Measurements from ENCODE around the gene MAB21L4. TPM values are rescaled to one million over a fixed set of nuclear protein-coding genes. Genes with fewer than 3 reads are reported as not detected.

MAB21L4 gene
- polyA plus RNA-seq, 2 of the 4 experiments (the other 2 are of a cell fraction) = not detected

DNA sequence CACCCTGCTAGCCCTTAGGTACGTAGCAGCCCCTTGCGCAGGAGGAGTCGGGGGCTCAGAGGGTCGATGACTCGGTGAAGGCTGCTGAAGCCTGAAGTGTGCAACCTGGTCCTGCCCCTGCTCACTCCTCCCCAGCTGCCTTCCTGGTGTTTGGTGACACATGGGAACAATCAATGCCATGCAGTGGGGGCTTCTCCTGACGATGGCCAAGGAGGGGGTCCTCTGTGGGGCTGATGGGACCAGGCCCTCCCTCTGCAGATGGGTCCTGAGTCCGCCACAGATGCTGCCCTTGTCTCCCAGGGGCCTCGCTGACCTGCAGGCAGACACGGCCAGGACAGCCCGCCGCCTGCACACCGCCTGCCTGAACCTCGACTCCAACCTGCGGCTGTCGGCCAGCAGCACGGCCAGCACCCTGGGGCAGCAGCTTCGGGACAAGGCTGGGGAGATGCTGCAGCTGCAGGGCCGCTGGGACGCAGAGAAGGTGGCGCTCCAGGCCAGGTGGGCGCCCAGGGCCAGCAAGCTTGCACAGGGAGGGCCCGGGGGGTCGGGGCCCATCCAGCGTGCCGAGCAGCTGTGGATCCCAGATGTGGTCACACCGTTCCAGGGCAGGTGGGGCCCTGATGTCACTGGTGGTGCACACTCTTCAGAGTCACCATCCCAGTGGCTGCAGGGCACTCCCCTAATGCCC is 34.8 kb upstream of the MAB21L4 start:
- POLR2A ChIA-PET = no interaction called here
- DNase-seq (ENCODE audit: low read depth in 1 of 2, low spot score in 1 of 2) (no peak), FAIRE-seq (no peak), ATAC-seq (no peak)
- Histone ChIP-seq H3K9me3 (no peaks in the 10 kb centered on the region), H3K4me1 (no peaks in the 10 kb centered on the region), H3K4me3 (no peak overlapping the region), H3K27ac (no peak overlapping the region), H3K4me2 (no peak overlapping the region)
- TF ChIP-seq EHF (CRISPR knock-in tag; IDR thresholded peaks at IDR 0.05) (no peak), RFX5 (IDR thresholded peaks at IDR 0.05) (no peak), ZNF302 (CRISPR knock-in tag; IDR thresholded peaks at IDR 0.05) (no peak), POLR2AphosphoS2 (conservative IDR thresholded peaks at IDR 0.05; ENCODE audit: low read length) (no peak), JUN (IDR thresholded peaks at IDR 0.05) (no peak), CBX2 (IDR thresholded peaks at IDR 0.05; ENCODE audit: borderline replicate concordance, low read depth) (no peak), NR3C1 (IDR thresholded peaks at IDR 0.05) (no peak), PHF8 (IDR thresholded peaks at IDR 0.05; ENCODE audit: borderline replicate concordance, low read depth) (no peak), EHMT2 (IDR thresholded peaks at IDR 0.05; ENCODE audit: low read depth) (no peak)
- 69% methylated on average over 11 of the region's 26 CpGs for WGBS (ENCODE audit: missing lambda C conversion rate)
- CTCF ChIA-PET = interaction anchor here (1.2 to 1.4 kb wide), 2 partner anchors 32 to 79 kb away, joined by 3 read pairs; no protein-coding TSS in a partner anchor

- DNase-seq (ENCODE audit: low read depth in 1 of 2, low spot score in 1 of 2) (no peak), FAIRE-seq (no peak), ATAC-seq (no peak)
- Histone ChIP-seq H3K27ac (no peak overlapping the region), H3K4me2 (no peak overlapping the region), H3K4me3 (no peak overlapping the region), H3K9me3 (no peaks in the 10 kb centered on the region), H3K4me1 (no peaks in the 10 kb centered on the region)
- ChIA-PET CTCF (interaction anchor here (1.0 kb wide), 1 partner anchor 58 kb away, joined by 3 read pairs; no protein-coding TSS in a partner anchor), POLR2A (no interaction called here)
- no peak for TF ChIP-seq CEBPB (IDR thresholded peaks at IDR 0.05)
- no peak for TF ChIP-seq NPAS2 (CRISPR knock-in tag; IDR thresholded peaks at IDR 0.05; ENCODE audit: borderline replicate concordance)
- TF ChIP-seq EP300 (IDR thresholded peaks at IDR 0.05) = no peak
- no peak for TF ChIP-seq CBX8 (IDR thresholded peaks at IDR 0.05)
- TF ChIP-seq RCOR1 (IDR thresholded peaks at IDR 0.05; ENCODE audit: low read depth, low read length) = no peak
- no peak for TF ChIP-seq FOSB (CRISPR knock-in tag; IDR thresholded peaks at IDR 0.05)
- TF ChIP-seq ELK1 (IDR thresholded peaks at IDR 0.05; ENCODE audit: low read depth, low read length) = no peak
- no peak for TF ChIP-seq POLR2AphosphoS2 (conservative IDR thresholded peaks at IDR 0.05; ENCODE audit: low read length)
- WGBS (ENCODE audit: missing lambda C conversion rate) = 72% methylated on average over 8 of the region's 12 CpGs
Observed at GRCh38 chr2:240930096-240930630, 34.2 kb upstream of the MAB21L4 start.

DNA sequence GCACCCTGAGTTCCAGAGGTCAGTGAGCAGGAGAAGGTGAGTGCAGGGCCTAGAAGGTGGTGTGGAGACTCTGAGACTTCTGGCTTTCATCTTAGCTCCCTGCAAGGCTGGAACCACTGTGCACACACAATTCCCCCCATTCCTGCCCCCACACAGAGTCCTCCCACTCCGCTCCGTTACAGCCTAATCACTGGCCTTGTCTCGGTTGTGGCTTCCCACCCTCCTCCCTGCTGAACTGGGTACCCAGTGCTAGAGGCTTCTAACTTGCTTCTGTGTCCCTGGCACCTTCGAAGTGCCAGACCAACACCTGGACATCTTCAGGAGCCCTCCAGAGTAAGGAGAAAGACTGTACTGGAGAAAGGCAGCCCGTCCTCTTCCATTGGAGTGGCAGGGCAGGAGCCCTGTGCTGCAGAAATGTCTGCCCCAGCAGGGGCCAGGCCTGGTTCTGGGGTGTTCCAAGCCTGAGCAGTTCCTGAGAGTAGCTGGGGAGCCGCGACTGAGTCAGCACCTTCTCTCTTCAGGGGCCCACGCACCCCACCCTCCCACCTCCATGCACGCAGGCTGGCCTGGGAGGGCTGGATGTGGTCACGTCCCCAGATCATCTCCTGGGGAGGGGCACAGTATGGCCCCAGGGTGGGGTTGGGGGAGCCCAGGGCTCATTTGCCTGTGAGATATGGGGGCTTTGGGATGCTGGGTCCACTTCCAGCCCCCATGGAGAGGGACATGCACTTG is 33.6 kb upstream of the MAB21L4 start:
- no peaks in the 10 kb centered on the region for H3K9me3 ChIP-seq

More for the DNA sequence above, 33.6 kb upstream of the MAB21L4 start:
- Histone ChIP-seq H3K4me2 (no peak overlapping the region), H3K27ac (no peak overlapping the region), H3K4me3 (no peak overlapping the region), H3K4me1 (no peaks in the 10 kb centered on the region)
- CTCF ChIA-PET = interaction anchor here (1.0 kb wide), 1 partner anchor 58 kb away, joined by 3 read pairs; no protein-coding TSS in a partner anchor
- TF ChIP-seq HMGXB4 (CRISPR knock-in tag; IDR thresholded peaks at IDR 0.05; ENCODE audit: borderline replicate concordance) (no peak), RAD21 (conservative IDR thresholded peaks at IDR 0.05 in 1 of 2, IDR thresholded peaks at IDR 0.05 in 1 of 2) (no peak), FOXS1 (CRISPR knock-in tag; IDR thresholded peaks at IDR 0.05) (no peak), JUNB (IDR thresholded peaks at IDR 0.05) (no peak), CBX8 (IDR thresholded peaks at IDR 0.05) (no peak), SMC3 (IDR thresholded peaks at IDR 0.05) (no peak), NR3C1 (IDR thresholded peaks at IDR 0.05) (no peak), RARB (CRISPR knock-in tag; IDR thresholded peaks at IDR 0.05) (no peak)
- TF ChIP-seq, protein P1, sequence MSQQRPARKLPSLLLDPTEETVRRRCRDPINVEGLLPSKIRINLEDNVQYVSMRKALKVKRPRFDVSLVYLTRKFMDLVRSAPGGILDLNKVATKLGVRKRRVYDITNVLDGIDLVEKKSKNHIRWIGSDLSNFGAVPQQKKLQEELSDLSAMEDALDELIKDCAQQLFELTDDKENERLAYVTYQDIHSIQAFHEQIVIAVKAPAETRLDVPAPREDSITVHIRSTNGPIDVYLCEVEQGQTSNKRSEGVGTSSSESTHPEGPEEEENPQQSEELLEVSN (IDR thresholded peaks at IDR 0.05; ENCODE audit: borderline replicate concordance, low read depth) = no peak
- FAIRE-seq (no peak), DNase-seq (ENCODE audit: low read depth in 1 of 2, low spot score in 1 of 2) (no peak), ATAC-seq (no peak)
- WGBS (ENCODE audit: missing lambda C conversion rate) = 71% methylated on average over 6 of the region's 10 CpGs
- POLR2A ChIA-PET = no interaction called here

All from A549 (cell line).